HG03558 (cell line): ENCODE measurements around the gene IRF1.
"Not testable (repeated sequence)": the region's sequence is repeated elsewhere in the genome, so short reads cannot be mapped to it uniquely, and the experiment has no call there.

Source experiments
- ATAC-seq: cut with Tn5 transposase; IDR thresholded peaks from one replicate; pipeline ENCODE4 v1.9.1; 2021; ENCODE audit warnings: moderate number of reproducible peaks; ENCODE audit not compliant: unreplicated experiment; ENCODE audit errors: extremely low read depth

Gene IRF1, protein sequence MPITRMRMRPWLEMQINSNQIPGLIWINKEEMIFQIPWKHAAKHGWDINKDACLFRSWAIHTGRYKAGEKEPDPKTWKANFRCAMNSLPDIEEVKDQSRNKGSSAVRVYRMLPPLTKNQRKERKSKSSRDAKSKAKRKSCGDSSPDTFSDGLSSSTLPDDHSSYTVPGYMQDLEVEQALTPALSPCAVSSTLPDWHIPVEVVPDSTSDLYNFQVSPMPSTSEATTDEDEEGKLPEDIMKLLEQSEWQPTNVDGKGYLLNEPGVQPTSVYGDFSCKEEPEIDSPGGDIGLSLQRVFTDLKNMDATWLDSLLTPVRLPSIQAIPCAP

DNA sequence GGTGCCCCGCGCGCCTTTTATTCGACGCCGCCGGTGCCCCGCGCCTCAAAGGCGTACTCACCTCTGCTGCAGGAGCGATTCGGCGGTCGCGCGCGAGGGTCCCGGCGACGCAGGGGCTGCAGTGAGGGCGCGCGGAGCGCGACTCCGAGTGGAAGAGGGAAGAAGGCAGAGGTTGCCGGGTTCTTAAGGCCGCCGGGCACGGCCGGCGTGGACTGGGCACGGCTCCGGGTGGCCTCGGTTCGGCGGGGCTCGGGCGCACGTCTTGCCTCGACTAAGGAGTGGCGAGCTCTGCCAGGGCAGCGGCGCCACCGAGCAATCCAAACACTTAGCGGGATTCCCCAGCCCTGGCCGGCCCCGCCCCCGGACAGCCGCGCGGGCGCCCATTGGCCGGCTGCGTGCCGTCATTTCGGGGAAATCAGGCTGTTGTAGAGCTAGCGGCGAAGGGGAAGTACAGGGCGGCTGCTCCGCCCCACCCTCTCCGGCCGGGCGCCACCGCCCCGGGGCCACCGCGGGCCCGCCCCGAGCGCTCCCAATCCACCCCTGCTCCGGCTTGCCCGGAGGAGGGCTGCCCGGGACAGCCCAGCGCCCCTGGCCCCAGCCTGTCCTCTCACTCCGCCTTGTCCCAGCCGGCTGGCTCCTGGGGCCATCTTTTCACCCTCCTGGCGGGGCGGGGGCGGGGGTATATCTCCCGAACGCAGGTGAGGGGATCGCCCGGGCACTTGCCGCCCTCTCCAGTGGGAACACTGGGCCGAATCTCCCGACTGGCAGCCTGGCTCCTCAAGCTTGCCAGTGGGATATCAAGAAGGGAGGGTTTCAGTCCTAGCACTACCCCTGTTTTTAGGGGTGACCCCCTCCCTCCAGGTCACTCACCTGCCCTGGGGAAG is at the start of gene IRF1:
TSS of gene IRF1 (minus strand) at position 290 of the 884 bp plus-strand sequence. CDS start 1,295 bp downstream, outside the sequence.
- peak; percentile 62 for ATAC-seq

DNA sequence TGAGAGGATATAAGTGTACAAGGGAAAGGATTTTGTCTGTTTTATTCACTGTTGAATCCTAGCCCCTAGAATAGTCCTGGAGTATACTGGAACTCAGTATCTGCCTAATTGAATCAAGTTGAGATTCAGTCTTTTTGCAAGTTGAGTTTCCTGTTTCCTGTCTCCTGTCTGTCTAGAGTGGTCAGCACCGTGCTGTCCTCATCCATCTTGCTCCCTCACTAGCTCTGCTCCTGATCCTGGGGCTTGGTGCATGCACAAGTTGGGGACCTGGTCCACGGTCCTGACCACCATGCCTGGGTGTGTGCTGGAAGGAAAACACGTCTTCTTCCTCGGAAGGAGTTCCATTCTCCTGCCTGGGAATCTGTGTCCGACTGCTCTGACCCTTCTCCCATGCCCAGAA is 49.6 kb upstream of the IRF1 start:
- ATAC-seq: no peak

- ATAC-seq: no peak
These were observed 49.1 kb upstream of the IRF1 start for GRCh38 chr5:132539716-132540115.

DNA sequence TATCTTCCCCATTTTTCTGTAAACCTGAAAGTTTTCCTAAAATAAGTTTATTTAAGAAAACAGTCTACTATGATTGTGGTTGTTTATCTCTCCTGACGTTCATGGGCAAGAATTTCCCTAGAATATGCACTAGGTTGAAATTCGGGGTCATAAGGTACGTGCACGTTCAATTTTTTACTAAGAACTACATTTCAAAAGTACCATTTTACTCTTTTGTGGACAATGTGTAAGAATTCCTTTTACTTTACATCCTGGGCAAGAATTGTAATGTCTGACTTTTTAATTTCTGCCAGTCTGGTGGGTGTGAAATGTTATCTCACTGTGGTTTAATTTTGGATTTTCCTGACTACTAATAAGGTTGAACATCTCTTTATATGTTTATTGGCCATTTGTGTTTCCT is 40.4 kb upstream of the IRF1 start:
- ATAC-seq: no peak

GRCh38 chr5:132528866-132529634 is 38.5 kb upstream of the IRF1 start:
- ATAC-seq: no peak

DNA sequence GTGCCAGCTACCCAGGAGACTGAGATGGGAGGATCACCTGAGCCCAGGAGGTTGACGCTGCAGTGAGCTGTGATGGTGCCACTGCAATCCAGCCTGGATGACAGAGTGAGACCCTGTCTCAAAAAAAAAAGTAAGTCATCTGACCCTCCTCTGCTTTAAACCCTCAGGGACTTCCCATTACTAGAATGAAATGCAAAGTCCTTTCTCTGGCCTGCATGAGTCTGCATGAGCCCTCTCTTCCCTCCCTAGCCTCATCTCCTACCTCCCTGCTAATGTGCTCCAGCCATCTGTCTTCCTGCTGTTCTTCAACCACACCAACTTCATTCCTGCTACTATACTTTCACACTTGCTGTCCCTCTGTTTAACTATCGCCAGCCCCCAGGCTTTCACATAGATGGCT is 37.4 kb upstream of the IRF1 start:
- ATAC-seq: no peak

DNA sequence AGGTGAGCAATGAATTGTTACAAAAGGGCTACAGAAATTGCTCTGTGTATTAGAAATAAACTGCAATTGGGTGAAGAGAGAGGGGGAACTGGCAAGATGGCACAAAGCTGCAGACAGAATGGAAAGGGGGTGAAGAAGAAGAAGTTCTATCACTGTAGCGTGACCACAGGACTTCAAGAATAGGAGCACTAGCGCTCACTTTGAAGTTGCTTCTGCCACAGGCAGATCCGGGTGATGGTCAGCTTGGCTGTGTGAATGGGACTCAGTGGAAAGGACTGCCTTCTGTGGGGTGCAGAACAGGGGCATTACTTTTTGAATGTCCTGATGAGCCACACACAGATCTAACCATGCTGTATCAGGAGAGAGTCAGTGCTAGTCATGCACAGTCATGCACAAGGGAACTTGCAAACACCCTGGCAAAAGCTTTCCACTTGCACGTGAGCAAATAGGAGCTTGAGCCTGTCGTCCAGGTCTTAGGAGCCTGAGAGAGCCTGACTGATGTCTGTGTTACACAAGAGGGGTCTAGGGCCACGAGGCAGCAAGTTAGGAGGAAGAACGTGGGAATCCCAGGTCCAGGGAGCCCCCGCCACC is 36.5 kb upstream of the IRF1 start:
- ATAC-seq: no peak

DNA sequence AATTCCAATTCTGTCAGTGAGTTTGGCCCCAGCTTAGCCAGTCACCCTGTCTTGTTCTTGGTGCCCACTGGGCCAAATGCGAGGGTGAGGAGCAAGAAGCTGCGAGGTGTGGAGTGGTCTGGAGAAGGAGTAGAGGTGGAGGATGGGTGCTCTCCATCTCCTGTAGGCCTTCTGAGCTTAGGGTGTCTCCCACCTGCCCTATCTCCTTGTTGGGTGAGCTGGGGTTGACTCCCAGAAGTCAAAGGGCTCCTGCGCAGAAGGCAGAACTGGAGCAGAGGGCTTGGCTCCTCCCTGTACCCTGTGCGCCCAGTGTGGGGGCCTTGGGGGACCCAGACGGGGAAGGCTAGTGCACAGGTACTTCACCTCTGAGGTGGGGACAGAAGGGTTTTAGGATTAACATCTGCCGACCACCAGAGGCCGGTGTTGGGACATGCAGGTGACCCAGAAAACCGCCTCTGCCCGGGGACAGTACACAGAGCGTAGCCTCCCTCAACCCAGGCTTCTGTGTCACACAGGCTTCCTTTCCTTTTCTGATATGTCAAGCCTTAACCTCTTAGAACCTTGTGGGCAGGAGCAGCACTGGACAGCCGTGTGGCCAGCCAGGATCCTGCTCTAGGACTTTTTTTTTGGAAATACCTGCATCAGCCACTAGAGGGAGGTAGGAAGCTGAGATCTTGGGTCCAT is 35.9 kb upstream of the IRF1 start:
- ATAC-seq: no peak

- ATAC-seq: peak; percentile 82
These were observed 34.7 kb upstream of the IRF1 start for GRCh38 chr5:132525299-132525724.

GRCh38 chr5:132524877-132525276 is 34.3 kb upstream of the IRF1 start:
- not testable (repeated sequence) for ATAC-seq

GRCh38 chr5:132522067-132522466 is 31.5 kb upstream of the IRF1 start:
- ATAC-seq: not testable (repeated sequence)

- ATAC-seq: not testable (repeated sequence)
These were observed 23.2 kb upstream of the IRF1 start for GRCh38 chr5:132513618-132514336.

DNA sequence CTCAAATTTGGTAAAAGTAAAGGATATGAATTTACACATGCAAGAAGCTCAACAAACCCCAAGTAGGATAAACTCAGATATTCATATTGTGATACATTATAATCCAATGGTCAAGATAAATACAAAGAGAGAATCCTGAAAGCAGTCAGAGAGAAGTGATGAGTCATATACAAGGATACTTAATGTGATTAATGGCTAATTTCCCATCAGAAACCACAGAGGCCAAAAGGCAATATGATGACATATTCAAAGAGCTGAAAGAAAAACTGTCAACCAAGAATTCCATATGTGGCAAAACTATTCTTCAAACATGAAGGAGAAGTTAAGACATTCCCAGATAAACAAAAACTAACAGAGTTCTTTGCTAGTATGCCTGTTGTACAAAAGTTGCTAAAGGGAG is 19.5 kb upstream of the IRF1 start:
- no peak for ATAC-seq

DNA sequence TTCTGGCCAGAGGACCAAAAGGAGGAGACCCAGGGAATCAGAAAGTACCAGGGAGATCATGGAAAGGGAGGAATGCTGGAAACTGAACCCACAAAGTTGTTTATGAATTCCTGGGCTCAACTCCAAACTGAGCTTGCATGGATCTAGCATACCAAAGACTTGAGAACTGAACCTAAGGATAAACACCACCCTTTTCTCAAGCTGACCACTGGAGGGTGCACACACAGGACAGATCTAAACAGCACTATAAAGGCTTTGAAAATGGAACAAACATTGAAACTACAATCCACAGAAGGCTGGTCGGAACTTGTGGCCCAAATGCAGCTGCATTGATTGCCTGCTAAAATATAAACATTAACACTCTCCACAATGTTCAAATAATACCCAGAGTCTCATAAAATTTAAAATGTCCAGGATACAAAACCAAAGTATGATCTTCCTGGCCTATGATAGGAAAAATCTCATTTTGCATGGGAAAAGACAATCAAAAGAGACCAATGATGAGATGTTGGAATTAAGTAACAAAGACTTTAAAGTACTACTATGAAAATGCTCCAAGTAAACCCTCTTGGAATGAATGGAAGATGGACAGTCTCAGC is 15.6 kb upstream of the IRF1 start:
- peak; percentile 50 for ATAC-seq

- no peak for ATAC-seq
These were observed 15.1 kb upstream of the IRF1 start for GRCh38 chr5:132505641-132506040.

GRCh38 chr5:132504746-132505145 is 14.2 kb upstream of the IRF1 start:
- no peak for ATAC-seq

- ATAC-seq: no peak
These were observed 12.7 kb upstream of the IRF1 start for GRCh38 chr5:132503244-132503643.
